T-helper 2 cell (primary cell): ENCODE measurements around the gene SCN10A.
A peak's percentile ranks its signal among the peaks of the same experiment; 100 is the strongest.

ENCODE experiments used
- DNase-seq, 5 experiments: peaks; one replicate each; pipeline versions ENCODE4 v3.0.0 to v3.0.0-alpha.2; 2012 to 2022
- total RNA-seq, 2 donors: gene quantifications; one replicate each; lab custom pipeline; 2026; lab: John Stamatoyannopoulos, UW

The SCN10A gene
- total RNA-seq, result 0 reads per million in 2 donors

- no peak for DNase-seq
Measured at GRCh38 chr3:38816026-38816425, at the start of gene SCN10A. Gene SCN10A (minus strand): TSS chr3:38816217. CDS start chr3:38794010, 22,207 bp downstream.

DNA sequence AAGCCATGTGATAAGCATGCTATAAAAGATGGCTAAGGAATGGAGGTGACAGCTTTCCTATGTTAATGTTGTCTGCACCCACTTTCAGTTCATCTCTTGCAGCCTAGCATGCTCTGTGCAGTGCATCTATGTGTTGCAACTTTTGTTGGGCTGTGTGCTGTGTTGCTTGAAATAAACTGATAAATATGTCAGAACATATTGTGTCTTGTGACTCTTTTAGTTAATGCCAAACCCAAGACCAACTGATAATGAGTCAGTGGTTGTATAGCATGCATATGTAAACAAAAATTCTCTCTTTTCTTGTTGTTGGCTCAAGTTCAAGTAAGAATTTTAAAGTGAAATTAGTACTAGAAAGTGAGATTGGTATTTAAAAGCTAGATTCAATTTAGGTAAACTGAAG lies 37.0 kb upstream of the SCN10A start:
- no peak for DNase-seq

GRCh38 chr3:38843898-38844297 lies 27.9 kb upstream of the SCN10A start:
- DNase-seq, result peak in 1 of 5 experiments; percentile 8

DNA sequence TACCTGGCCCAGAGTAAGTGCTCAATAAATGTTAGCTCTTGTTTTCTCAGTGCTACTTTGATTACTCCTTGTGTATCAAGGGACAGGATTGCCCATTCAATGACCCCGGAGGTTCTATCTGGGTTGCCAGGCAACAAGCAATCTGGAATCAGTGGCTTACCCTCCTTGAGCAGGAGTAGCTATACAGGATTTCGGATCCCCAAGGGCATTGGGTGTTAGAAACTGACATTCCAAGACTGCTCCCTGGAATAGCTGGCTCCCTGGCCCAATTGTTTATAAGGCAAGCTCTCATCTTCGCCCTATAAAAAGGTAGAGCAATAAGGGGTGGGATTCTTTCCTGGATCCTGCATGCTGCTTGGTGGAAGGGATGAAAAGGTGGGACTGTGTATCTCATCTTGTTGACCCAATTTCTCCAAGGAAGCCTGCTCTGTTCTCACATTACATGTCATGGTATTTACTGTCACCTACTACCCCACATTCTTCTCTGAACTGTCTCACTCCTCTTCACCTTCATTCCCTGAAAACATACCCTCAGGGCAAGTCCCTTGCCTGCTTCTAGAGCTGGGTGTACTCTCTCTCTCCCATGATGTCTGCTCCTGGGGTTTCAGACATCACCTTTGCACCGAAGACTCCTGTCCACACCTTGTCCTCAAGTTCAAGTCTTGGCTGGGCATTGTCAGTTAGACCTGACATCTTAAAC lies 26.4 kb upstream of the SCN10A start:
- DNase-seq, result no peak

DNA sequence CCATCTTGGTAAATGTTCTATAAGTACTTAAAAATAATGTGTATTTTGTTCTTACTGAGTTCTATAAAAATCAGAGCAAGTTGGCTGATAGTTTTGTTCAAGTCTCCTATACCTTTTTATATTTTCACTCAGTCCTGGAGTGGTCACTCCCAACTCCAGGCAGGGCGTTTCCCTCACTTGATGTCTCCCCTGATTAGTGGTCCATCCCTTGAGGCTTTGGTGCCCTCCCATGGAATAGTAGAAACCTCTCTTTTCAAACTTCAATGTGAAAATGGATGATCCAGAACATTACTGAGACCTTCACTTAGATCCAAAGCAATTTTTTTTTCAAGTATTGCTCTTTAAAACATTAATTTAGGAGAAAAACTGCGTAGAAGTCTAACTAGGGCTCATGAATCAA lies 25.0 kb upstream of the SCN10A start:
- DNase-seq, result no peak

DNA sequence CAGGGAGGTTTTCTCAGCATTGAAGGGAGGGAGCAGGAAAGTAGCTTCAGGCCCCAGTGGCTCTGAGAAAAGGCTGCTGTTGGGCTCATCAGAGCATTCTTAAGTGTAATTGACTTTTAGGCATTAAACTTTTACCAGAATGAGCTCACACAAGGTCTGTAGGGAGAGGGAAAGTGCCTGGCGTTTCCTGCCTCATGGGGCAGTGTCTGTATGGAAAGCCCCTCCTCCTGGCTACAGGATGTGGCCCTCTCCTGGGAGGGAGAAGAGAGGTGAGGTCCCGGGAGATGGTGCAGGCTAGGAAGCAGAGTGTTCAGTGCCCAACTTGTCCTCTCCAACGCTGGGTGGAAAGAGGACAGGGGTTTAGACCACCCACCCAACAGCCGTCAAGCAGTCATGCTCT lies 21.3 kb upstream of the SCN10A start:
- DNase-seq, result no peak

- no peak for DNase-seq
Measured at GRCh38 chr3:38836561-38836960, 20.5 kb upstream of the SCN10A start.

GRCh38 chr3:38835939-38836338 lies 19.9 kb upstream of the SCN10A start:
- no peak for DNase-seq

GRCh38 chr3:38834717-38835116 lies 18.7 kb upstream of the SCN10A start:
- DNase-seq, result no peak

GRCh38 chr3:38834110-38834509 lies 18.1 kb upstream of the SCN10A start:
- peak in 1 of 5 experiments; percentile 17 for DNase-seq

DNA sequence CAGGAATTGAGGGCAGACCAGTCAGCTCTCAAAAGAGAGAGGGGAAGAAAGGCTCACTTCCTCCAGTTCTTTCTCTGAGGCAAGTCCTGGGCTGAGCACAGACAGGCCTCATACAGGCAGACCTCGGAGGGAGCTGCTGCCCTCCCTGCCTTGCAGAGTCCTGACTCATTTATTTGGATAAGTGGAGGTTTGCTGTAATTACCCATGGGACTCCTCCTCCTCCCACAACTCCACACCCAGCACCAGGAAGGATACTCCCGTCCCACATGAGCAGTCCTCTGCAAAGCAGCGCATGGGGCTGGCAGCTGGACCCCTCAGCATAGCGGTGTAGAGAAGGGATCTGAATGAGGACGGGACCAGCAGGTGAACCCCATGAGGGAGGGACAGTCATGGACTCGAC lies 13.4 kb upstream of the SCN10A start:
- no peak for DNase-seq

DNA sequence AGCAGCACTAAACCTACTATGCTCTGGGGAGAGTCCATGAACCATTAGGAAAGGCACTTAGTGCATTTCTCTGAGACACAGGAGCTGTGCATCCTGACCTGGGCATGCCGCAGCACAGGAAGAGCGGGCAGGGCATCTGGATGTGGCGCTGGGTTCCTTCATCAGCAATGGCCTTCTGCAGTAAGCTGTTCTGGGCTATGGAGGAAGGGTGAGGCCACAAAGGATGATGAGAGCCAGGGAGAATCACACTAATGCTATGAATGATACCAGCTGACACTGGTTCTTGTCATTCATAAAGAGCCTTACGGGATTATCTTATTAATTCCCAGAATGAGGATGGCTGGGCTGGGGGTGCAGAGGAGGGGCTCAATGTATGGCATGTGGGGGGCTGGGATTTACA lies 12.7 kb upstream of the SCN10A start:
- DNase-seq, result no peak

DNA sequence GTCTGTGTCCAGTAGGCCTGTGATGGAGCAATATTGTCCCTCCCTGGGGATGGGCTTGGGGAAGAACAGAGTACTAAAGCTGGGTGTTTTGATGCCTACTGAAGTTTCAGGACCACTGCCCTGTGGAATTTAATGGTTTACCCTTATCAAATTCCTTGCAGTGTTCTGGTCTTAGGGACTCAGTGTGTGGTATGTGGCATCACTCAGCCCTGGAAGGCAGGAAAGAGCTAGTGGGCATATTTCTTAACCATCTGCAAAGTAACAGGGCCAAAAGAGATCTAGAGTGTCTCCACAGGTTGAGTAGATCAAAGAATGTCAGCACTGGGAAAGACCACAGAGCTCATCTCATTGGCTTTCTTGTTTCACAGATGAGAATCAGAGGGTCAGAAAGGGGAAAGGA lies 11.8 kb upstream of the SCN10A start:
- no peak for DNase-seq

DNA sequence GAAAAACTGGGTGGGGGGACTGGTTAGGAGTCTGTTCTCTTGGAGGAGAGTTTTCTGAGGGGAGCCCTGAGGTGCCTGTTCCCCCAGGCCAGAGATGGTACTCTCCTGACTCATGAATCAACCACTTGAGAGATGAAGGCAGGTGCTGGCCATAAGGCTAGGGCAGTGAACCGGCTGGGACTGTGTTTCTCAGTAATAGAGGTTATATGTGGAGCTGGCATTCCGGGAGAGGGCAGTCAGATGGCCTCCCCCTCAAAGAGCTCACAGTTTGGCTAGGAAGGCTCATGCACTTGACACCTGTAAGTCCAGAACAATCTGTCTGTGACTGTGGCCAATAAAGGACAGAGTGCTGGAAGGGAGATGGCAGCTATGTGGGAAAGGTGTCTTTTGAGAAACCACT lies 10.0 kb upstream of the SCN10A start:
- DNase-seq, result no peak

GRCh38 chr3:38824349-38824748 lies 8.3 kb upstream of the SCN10A start:
- no peak for DNase-seq

GRCh38 chr3:38823722-38824121 lies 7.7 kb upstream of the SCN10A start:
- no peak for DNase-seq

DNA sequence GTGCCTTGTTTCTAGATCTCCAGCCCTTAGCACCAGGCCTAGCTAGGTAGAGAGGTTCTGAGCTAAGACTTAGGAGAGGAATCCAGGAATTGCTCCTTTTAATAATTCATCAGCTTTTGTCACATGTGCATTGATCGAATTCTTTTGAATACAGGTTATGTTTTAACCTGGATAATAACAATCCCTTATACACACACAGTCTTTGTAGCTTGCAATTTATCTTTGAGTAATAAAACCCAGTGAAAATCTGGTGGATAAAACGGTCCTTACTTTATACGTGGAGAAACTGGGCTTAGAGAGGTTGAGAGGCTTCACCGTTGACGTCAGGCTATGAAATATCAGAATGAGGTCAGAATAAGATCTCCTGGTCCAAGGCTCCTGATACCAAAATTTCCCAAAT lies 7.2 kb upstream of the SCN10A start:
- no peak for DNase-seq

GRCh38 chr3:38811822-38812221 lies 4.2 kb downstream of the SCN10A start:
- DNase-seq, result no peak

GRCh38 chr3:38805765-38806386 lies 10.1 kb downstream of the SCN10A start:
- DNase-seq, result peak in 1 of 5 experiments; percentile 65

- DNase-seq, result no peak
Measured at GRCh38 chr3:38805004-38805403, 11.0 kb downstream of the SCN10A start.

DNA sequence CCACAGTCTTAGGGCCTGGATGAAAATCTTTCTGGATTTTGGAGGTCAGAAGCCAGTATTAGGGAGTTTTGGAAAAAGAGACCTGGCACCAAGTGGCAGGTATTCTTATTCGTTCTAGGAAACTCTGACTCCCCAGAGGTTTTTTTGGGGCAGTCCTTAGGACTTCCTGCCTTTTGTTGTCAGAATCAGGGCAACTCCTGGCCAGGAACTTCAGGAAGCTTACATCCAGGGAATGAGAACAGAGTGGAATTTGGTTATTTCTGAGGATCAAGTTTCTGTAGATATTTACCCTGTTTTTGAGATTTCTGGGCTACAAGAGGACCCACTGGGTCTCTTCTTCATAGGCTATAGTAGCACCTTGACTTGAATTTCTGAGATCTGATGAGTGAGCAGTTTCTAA lies 15.5 kb downstream of the SCN10A start:
- no peak for DNase-seq

DNA sequence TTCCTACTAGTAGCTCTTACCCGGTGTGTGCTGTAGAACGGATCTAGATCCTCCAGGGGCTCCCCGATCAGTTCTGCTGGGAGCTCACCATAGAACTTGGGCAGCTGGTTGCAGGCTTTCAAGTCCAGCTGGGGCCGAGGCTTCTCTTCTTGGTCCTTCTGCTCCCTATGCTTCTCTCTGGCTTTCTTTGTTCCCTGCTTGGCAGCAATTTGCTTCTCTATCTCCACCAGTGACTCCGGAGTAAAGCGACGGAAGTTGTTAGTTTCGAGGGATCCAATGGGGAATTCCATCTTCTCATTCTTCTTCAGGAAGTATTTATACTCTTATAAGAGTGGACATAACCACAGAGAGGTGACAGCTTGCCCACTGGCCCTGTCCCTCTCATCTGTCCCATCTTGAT lies 22.3 kb downstream of the SCN10A start:
- DNase-seq, result no peak

- DNase-seq, result no peak
Measured at GRCh38 chr3:38792983-38793382, 23.0 kb downstream of the SCN10A start.

- DNase-seq, result no peak
Measured at GRCh38 chr3:38782148-38782547, 33.9 kb downstream of the SCN10A start.

- no peak for DNase-seq
Measured at GRCh38 chr3:38773528-38773927, 42.5 kb downstream of the SCN10A start.
